A549 (cell line): ENCODE measurements around the gene TPSB2. TPM values are rescaled to one million over a fixed set of nuclear protein-coding genes. Genes with fewer than 3 reads are reported as not detected.

Experiments
- ATAC-seq, 2 experiments: fragments of 200-7000 bp in 1 of 2; fragments of >200 bp in 1 of 2; cut with Nextera tagmentation in 1 of 2; cut with Tn5 transposase in 1 of 2; 3 replicates each; pipeline versions ENCODE4 v1.8.0 to v1.9.1; 2018 to 2020; ENCODE audit warnings: mild to moderate bottlenecking in 1 of 2, moderate library complexity in 1 of 2
- CTCF ChIA-PET: fragments of 300-600 bp; sonication (Branson Sonifier 250); formaldehyde crosslinking; extraction: SDS; loops from one replicate; lab custom pipeline; 2021; ENCODE audit warnings: antibody characterized with exemption, inconsistent platforms; lab: Yijun Ruan, JAX
- POLR2A ChIA-PET: fragments of 350-600 bp; formaldehyde crosslinking; extraction: SDS; loops from one replicate; lab custom pipeline; 2021; ENCODE audit warnings: antibody characterized with exemption, inconsistent platforms; lab: Yijun Ruan, JAX
- DNase-seq, 2 experiments: peaks; one replicate each; pipeline versions ENCODE4 v3.0.0 to v3.0.0-alpha.2; 2011 to 2016; ENCODE audit warnings: low read depth in 1 of 2, low spot score in 1 of 2
- FAIRE-seq: peaks from 2 replicates; lab custom pipeline; 2011; peaks lifted over from hg19 to GRCh38; lab: Jason Lieb, UNC
- H3K27ac ChIP-seq, 2 experiments: fragments of >200 bp; sonication (Bioruptor Twin); formaldehyde crosslinking; 3 replicates each; pipeline ENCODE4 v1.5.1; 2016 to 2017
- H3K4me1 ChIP-seq: fragments of >200 bp; sonication (Bioruptor Twin); formaldehyde crosslinking; 3 replicates; pipeline ENCODE4 v1.6.1; 2016
- H3K4me2 ChIP-seq: fragments of >200 bp; sonication (Bioruptor Twin); formaldehyde crosslinking; 3 replicates; pipeline ENCODE4 v1.6.1; 2016
- H3K4me3 ChIP-seq: fragments of >200 bp; sonication (Bioruptor Twin); formaldehyde crosslinking; 3 replicates; pipeline ENCODE4 v1.5.1; 2016
- H3K9me3 ChIP-seq: fragments of >200 bp; sonication (Bioruptor Twin); formaldehyde crosslinking; 3 replicates; pipeline ENCODE4 v1.6.1; 2016
- BHLHE40 ChIP-seq: IDR thresholded peaks from 2 replicates; pipeline ENCODE4 v1.6.1; 2012; ENCODE audit warnings: low read depth, low read length, inconsistent platforms
- CBX2 ChIP-seq: fragments of 200-600 bp; sonication (generic); IDR thresholded peaks from 2 replicates; pipeline ENCODE4 v1.6.1; 2016; ENCODE audit warnings: low read depth, mild to moderate bottlenecking, borderline replicate concordance
- CEBPB ChIP-seq, 2 experiments: fragments of >200 bp in 1 of 2; sonication (Bioruptor Twin) in 1 of 2; formaldehyde crosslinking in 1 of 2; IDR thresholded peaks; 2 replicates each; pipeline ENCODE4 v1.6.1; 2012 to 2016
- CHD2 ChIP-seq: fragments of 150-350 bp; IDR thresholded peaks from 2 replicates; pipeline ENCODE4 v1.6.1; 2014; ENCODE audit warnings: low read length; ENCODE audit not compliant: partially characterized antibody
- CHD4 ChIP-seq: fragments of 200-600 bp; sonication (generic); IDR thresholded peaks from 2 replicates; pipeline ENCODE4 v1.6.1; 2016; ENCODE audit warnings: antibody characterized with exemption, mild to moderate bottlenecking, borderline replicate concordance
- EHMT2 ChIP-seq: fragments of 200-600 bp; sonication (generic); IDR thresholded peaks from 2 replicates; pipeline ENCODE4 v1.6.1; 2016; ENCODE audit warnings: antibody characterized with exemption, low read depth, mild to moderate bottlenecking, moderate library complexity
- EP300 ChIP-seq, 2 experiments: fragments of >200 bp; sonication (Bioruptor Twin); formaldehyde crosslinking; IDR thresholded peaks; 2 replicates in 1 of 2; 3 replicates in 1 of 2; pipeline ENCODE4 v1.6.1; 2016 to 2017
- FOSL2 ChIP-seq, 2 experiments: fragments of 450-650 bp in 1 of 2; fragments of >200 bp in 1 of 2; sonication (Bioruptor Twin) in 1 of 2; formaldehyde crosslinking; IDR thresholded peaks; 2 replicates each; pipeline versions ENCODE4 v1.5.0 to v1.6.1; 2016 to 2020; ENCODE audit warnings: mild to moderate bottlenecking in 1 of 2, moderate library complexity in 1 of 2
- FOXS1 ChIP-seq: fragments of 250-450 bp; sonication (Bioruptor Pico); IDR thresholded peaks from 2 replicates; pipeline ENCODE4 v1.5.0; 2020; ENCODE audit warnings: mild to moderate bottlenecking, moderate library complexity
- GATA3 ChIP-seq: IDR thresholded peaks from 2 replicates; pipeline ENCODE4 v1.6.1; 2012; ENCODE audit warnings: borderline replicate concordance
- JUN ChIP-seq, 2 experiments: fragments of >200 bp; sonication (Bioruptor Twin); formaldehyde crosslinking; IDR thresholded peaks; 2 replicates in 1 of 2; 3 replicates in 1 of 2; pipeline ENCODE4 v1.6.1; 2016 to 2017
- KDM5A ChIP-seq: fragments of 200-600 bp; sonication (generic); IDR thresholded peaks from 2 replicates; pipeline ENCODE4 v1.6.1; 2016; ENCODE audit warnings: antibody characterized with exemption, mild to moderate bottlenecking
- MAFK ChIP-seq: fragments of 450-650 bp; IDR thresholded peaks from 2 replicates; pipeline ENCODE4 v1.6.1; 2014; ENCODE audit not compliant: partially characterized antibody
- NFE2L2 ChIP-seq: fragments of 150-350 bp; conservative IDR thresholded peaks from 2 replicates; pipeline ENCODE4 v1.6.1; 2014; ENCODE audit warnings: low read length
- PHF8 ChIP-seq: fragments of 200-600 bp; sonication (generic); IDR thresholded peaks from 2 replicates; pipeline ENCODE4 v1.6.1; 2016; ENCODE audit warnings: low read depth, mild to moderate bottlenecking, antibody characterized with exemption, moderate library complexity, borderline replicate concordance
- RFX5 ChIP-seq: fragments of 450-650 bp; IDR thresholded peaks from 2 replicates; pipeline ENCODE4 v1.7.1; 2014; ENCODE audit warnings: antibody characterized with exemption, mild to moderate bottlenecking, moderate library complexity
- RNF2 ChIP-seq: fragments of 200-600 bp; sonication (generic); IDR thresholded peaks from 2 replicates; pipeline ENCODE4 v1.6.1; 2016; ENCODE audit warnings: low read depth, mild to moderate bottlenecking, antibody characterized with exemption, moderate library complexity, borderline replicate concordance
- SREBF2 ChIP-seq: fragments of 450-650 bp; IDR thresholded peaks from 2 replicates; pipeline ENCODE4 v1.6.1; 2014; ENCODE audit warnings: mild to moderate bottlenecking, moderate library complexity
- ZC3H11A ChIP-seq: fragments of 450-650 bp; IDR thresholded peaks from 2 replicates; pipeline ENCODE4 v1.6.1; 2014; ENCODE audit warnings: antibody characterized with exemption, mild to moderate bottlenecking
- WGBS: methylation state at CpG from one replicate; pipeline ENCODE4 v1.1.6; 2017; ENCODE audit errors: missing lambda C conversion rate; 5-methylcytosine and 5-hydroxymethylcytosine counted together
- polyA plus RNA-seq, 4 experiments: library from polyadenylated mRNA; depleted of rRNA in 3 of 4; stranded (reverse); fragments of >200 nt; fragmentation: RNase III in 1 of 4; extraction: RNeasy Plus Mini Kit Qiagen cat#74134 plus additional on column Dnase treatment in 1 of 4; gene quantifications; 2 replicates in 3 of 4; 3 replicates in 1 of 4; pipeline ENCODE4 v1.2.3, GENCODE V29; 2011 to 2017
- TF ChIP-seq, protein P1 (sequence below): fragments of 150-350 bp; IDR thresholded peaks from 2 replicates; pipeline ENCODE4 v1.6.1; 2014; ENCODE audit warnings: low read depth, mild to moderate bottlenecking, low read length
- TF ChIP-seq, protein P2 (sequence below): fragments of >200 bp; sonication (Bioruptor Twin); formaldehyde crosslinking; IDR thresholded peaks from 3 replicates; pipeline ENCODE4 v1.5.1; 2016

TPSB2 gene
- polyA plus RNA-seq, 2 of the 4 experiments (the other 2 are of a cell fraction), result not detected

DNA sequence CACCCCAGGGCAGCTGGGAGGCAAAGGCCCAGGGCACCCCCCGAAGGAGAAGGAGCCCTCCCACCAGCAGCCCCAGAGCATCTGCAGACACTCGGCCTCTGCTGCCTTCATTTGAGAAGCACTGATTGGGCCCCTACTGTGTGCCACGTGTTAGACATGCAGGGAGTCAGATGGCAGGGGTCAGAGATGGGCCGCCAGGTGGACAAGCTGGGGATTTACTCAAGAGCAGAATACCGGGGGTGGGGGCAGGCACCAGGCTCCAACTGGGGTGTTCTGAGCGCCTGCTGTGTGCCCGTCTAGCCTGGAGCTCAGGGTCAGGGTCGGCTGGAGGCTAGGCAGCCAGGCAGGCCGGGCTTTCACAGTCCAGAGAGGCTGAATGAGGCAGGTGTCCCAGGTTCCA lies 23.7 kb downstream of the TPSB2 start:
- Histone ChIP-seq H3K4me2 (no peak overlapping the region), H3K9me3 (no peaks in the 10 kb centered on the region), H3K4me3 (no peak overlapping the region), H3K27ac (no peak overlapping the region), H3K4me1 (no peaks in the 10 kb centered on the region)
- FAIRE-seq (no peak), ATAC-seq (peak in 1 of 2 experiments; percentile 17; a peak in 1 of 6 replicates)
- CTCF ChIA-PET, result interaction anchor here (1.1 to 4.6 kb wide), 8 partner anchors 8 to 149 kb away, joined by 3 to 26 read pairs (median 4); no protein-coding TSS in a partner anchor
- POLR2A ChIA-PET, result no interaction called here
- TF ChIP-seq, protein P1, sequence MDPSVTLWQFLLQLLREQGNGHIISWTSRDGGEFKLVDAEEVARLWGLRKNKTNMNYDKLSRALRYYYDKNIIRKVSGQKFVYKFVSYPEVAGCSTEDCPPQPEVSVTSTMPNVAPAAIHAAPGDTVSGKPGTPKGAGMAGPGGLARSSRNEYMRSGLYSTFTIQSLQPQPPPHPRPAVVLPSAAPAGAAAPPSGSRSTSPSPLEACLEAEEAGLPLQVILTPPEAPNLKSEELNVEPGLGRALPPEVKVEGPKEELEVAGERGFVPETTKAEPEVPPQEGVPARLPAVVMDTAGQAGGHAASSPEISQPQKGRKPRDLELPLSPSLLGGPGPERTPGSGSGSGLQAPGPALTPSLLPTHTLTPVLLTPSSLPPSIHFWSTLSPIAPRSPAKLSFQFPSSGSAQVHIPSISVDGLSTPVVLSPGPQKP, result no peak
- no peak for TF ChIP-seq FOSL2 (IDR thresholded peaks at IDR 0.05)
- no peak for TF ChIP-seq FOSL2 (CRISPR knock-in tag; IDR thresholded peaks at IDR 0.05)
- no peak for TF ChIP-seq EP300 (IDR thresholded peaks at IDR 0.05)
- TF ChIP-seq CEBPB (IDR thresholded peaks at IDR 0.05), result no peak
- no peak for TF ChIP-seq RNF2
- TF ChIP-seq, protein P2, sequence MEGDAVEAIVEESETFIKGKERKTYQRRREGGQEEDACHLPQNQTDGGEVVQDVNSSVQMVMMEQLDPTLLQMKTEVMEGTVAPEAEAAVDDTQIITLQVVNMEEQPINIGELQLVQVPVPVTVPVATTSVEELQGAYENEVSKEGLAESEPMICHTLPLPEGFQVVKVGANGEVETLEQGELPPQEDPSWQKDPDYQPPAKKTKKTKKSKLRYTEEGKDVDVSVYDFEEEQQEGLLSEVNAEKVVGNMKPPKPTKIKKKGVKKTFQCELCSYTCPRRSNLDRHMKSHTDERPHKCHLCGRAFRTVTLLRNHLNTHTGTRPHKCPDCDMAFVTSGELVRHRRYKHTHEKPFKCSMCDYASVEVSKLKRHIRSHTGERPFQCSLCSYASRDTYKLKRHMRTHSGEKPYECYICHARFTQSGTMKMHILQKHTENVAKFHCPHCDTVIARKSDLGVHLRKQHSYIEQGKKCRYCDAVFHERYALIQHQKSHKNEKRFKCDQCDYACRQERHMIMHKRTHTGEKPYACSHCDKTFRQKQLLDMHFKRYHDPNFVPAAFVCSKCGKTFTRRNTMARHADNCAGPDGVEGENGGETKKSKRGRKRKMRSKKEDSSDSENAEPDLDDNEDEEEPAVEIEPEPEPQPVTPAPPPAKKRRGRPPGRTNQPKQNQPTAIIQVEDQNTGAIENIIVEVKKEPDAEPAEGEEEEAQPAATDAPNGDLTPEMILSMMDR, result no peak
- no peak for TF ChIP-seq EHMT2
- no peak for TF ChIP-seq CHD4
- TF ChIP-seq NFE2L2, result no peak
- no peak for TF ChIP-seq JUN (IDR thresholded peaks at IDR 0.05)
- no peak for TF ChIP-seq BHLHE40
- no peak for TF ChIP-seq CBX2
- TF ChIP-seq SREBF2, result no peak
- no peak for TF ChIP-seq RFX5
- TF ChIP-seq GATA3, result no peak
- TF ChIP-seq KDM5A, result no peak
- no peak for TF ChIP-seq ZC3H11A
- TF ChIP-seq MAFK, result no peak
- TF ChIP-seq, all 56 proteins: peak for 0
- 88% methylated on average over 6 of the region's 9 CpGs for WGBS
- no peak for DNase-seq

DNA sequence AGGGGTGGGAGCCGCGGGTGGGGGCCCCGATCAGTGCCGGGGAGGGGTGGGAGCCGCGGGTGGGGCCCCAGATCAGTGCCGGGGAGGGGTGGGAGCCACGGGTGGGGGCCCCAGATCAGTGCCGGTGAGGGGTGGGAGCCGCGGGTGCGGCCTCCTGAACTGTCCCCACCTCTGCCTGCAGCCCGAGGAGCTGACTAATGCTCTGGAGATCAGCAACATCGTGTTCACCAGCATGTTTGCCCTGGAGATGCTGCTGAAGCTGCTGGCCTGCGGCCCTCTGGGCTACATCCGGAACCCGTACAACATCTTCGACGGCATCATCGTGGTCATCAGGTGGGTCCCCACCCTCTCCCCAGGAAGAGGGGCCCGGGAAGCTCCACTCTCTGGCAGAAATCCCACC lies 25.1 kb downstream of the TPSB2 start:
- Histone ChIP-seq H3K4me1 (no peaks in the 10 kb centered on the region), H3K4me3 (no peak overlapping the region), H3K4me2 (no peak overlapping the region), H3K27ac (no peak overlapping the region), H3K9me3 (no peaks in the 10 kb centered on the region)
- TF ChIP-seq CEBPB (IDR thresholded peaks at IDR 0.05) (no peak), PHF8 (no peak)
- DNase-seq (no peak), ATAC-seq (no peak), FAIRE-seq (no peak)
- WGBS, result 88% methylated on average over 7 of the region's 21 CpGs
- ChIA-PET CTCF (interaction anchor here (0.9 to 4.6 kb wide), 8 partner anchors 9 to 147 kb away, joined by 3 to 26 read pairs (median 4); no protein-coding TSS in a partner anchor), POLR2A (no interaction called here)

DNA sequence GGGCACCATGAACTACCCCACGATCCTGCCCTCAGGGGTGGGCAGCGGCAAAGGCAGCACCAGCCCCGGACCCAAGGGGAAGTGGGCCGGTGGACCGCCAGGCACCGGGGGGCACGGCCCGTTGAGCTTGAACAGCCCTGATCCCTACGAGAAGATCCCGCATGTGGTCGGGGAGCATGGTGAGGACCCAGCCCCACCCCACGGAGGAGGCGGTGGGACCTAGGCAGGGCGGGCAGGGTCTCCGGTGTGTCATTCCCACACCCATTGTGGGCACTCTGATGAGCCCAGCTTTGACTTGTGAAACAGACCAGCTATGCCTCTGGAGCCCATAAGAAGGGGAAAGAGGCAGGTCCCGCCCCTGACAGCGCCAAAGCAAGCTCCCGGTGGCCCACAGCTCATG lies 27.7 kb downstream of the TPSB2 start:
- TF ChIP-seq CHD2, result no peak
- no peak for TF ChIP-seq FOXS1 (CRISPR knock-in tag)
- TF ChIP-seq NFE2L2, result no peak
- WGBS, result 93% methylated on average over 13 of the region's 18 CpGs
- ChIA-PET POLR2A (no interaction called here), CTCF (interaction anchor here (0.9 to 4.6 kb wide), 6 partner anchors 21 to 147 kb away, joined by 3 to 26 read pairs (median 4); no protein-coding TSS in a partner anchor)
- no peak overlapping the region for H3K4me2 ChIP-seq
- DNase-seq, result no peak
- ATAC-seq, result no peak
- H3K4me3 ChIP-seq, result no peak overlapping the region
- FAIRE-seq, result no peak
- H3K9me3 ChIP-seq, result no peaks in the 10 kb centered on the region
- H3K27ac ChIP-seq, result no peak overlapping the region
- no peaks in the 10 kb centered on the region for H3K4me1 ChIP-seq
